PC-9 (cell line): ENCODE measurements around the gene PABPN1.

Source experiments
- EZH2 ChIP-seq: fragments of 200-600 bp; sonication (generic); IDR thresholded peaks from 2 replicates; pipeline ENCODE4 v1.8.0; 2017; ENCODE audit warnings: antibody characterized with exemption, low read depth
- TF ChIP-seq, protein P1 (sequence below): fragments of 200-600 bp; sonication (generic); conservative IDR thresholded peaks from 2 replicates; pipeline ENCODE4 v1.6.1; 2017; ENCODE audit warnings: mixed run types, antibody characterized with exemption, mild to moderate bottlenecking, moderate library complexity

GRCh38 chr14:23324455-23324846, 3.2 kb downstream of the PABPN1 start:
- TF ChIP-seq, protein P1, sequence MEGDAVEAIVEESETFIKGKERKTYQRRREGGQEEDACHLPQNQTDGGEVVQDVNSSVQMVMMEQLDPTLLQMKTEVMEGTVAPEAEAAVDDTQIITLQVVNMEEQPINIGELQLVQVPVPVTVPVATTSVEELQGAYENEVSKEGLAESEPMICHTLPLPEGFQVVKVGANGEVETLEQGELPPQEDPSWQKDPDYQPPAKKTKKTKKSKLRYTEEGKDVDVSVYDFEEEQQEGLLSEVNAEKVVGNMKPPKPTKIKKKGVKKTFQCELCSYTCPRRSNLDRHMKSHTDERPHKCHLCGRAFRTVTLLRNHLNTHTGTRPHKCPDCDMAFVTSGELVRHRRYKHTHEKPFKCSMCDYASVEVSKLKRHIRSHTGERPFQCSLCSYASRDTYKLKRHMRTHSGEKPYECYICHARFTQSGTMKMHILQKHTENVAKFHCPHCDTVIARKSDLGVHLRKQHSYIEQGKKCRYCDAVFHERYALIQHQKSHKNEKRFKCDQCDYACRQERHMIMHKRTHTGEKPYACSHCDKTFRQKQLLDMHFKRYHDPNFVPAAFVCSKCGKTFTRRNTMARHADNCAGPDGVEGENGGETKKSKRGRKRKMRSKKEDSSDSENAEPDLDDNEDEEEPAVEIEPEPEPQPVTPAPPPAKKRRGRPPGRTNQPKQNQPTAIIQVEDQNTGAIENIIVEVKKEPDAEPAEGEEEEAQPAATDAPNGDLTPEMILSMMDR = no peak
- no peak for TF ChIP-seq EZH2
